Measurements from ENCODE around the gene PSPH. TPM values are rescaled to one million over a fixed set of nuclear protein-coding genes. Genes with fewer than 3 reads are reported as not detected.
A peak's percentile ranks its signal among the peaks of the same experiment; 100 is the strongest.

The PSPH gene
- total RNA-seq, 1 donor = 49.9 TPM

DNA sequence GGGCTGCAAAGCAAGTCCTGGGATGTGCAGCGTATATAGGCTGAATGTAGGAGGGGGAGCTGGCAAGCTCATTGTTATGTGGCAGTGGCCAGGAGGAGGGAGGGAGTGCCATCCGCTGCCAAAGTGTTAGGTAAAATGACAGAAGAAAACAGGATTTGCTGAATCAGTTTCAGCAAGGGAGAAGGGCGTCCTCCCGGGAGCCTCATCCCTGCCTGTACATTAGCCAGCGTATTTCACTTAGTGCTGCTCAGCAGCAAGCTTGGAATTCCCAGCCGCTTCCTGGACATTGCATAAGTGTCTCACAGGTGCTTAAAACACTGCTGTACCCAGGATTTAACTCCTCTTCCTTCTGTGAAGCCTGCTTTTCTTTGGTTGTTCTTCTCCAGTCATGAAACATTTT lies 84.4 kb downstream of the PSPH start:
- Histone ChIP-seq H4K20me1 (ENCODE audit: insufficient read depth, low read length) (peaks cover 12% of the 10 kb centered on the region), H3K36me3 (ENCODE audit: insufficient read depth, low read length) (peaks cover 6% of the 10 kb centered on the region), H3K79me2 (ENCODE audit: insufficient read depth, low read length) (peaks cover 52% of the 10 kb centered on the region), H3K4me1 (ENCODE audit: insufficient read depth, low read length) (peaks cover 10% of the 10 kb centered on the region), H3K27me3 (ENCODE audit: insufficient read depth, low read length) (no peaks in the 10 kb centered on the region), H3K4me2 (ENCODE audit: insufficient read depth, low read length) (no peak overlapping the region), H2AFZ (ENCODE audit: low read length) (no peak overlapping the region), H3K9me3 (ENCODE audit: low read depth, low read length) (no peaks in the 10 kb centered on the region), H3K27ac (ENCODE audit: low read depth, low read length) (no peak overlapping the region), H3K4me3 (ENCODE audit: insufficient read depth, low read length) (no peak overlapping the region)
- no peak for DNase-seq (ENCODE audit: insufficient read length, low spot score, missing footprints)
- TF ChIP-seq, protein P1, sequence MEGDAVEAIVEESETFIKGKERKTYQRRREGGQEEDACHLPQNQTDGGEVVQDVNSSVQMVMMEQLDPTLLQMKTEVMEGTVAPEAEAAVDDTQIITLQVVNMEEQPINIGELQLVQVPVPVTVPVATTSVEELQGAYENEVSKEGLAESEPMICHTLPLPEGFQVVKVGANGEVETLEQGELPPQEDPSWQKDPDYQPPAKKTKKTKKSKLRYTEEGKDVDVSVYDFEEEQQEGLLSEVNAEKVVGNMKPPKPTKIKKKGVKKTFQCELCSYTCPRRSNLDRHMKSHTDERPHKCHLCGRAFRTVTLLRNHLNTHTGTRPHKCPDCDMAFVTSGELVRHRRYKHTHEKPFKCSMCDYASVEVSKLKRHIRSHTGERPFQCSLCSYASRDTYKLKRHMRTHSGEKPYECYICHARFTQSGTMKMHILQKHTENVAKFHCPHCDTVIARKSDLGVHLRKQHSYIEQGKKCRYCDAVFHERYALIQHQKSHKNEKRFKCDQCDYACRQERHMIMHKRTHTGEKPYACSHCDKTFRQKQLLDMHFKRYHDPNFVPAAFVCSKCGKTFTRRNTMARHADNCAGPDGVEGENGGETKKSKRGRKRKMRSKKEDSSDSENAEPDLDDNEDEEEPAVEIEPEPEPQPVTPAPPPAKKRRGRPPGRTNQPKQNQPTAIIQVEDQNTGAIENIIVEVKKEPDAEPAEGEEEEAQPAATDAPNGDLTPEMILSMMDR (IDR thresholded peaks at IDR 0.05; ENCODE audit: extremely low read depth, low read depth, low read length) = no peak

DNA sequence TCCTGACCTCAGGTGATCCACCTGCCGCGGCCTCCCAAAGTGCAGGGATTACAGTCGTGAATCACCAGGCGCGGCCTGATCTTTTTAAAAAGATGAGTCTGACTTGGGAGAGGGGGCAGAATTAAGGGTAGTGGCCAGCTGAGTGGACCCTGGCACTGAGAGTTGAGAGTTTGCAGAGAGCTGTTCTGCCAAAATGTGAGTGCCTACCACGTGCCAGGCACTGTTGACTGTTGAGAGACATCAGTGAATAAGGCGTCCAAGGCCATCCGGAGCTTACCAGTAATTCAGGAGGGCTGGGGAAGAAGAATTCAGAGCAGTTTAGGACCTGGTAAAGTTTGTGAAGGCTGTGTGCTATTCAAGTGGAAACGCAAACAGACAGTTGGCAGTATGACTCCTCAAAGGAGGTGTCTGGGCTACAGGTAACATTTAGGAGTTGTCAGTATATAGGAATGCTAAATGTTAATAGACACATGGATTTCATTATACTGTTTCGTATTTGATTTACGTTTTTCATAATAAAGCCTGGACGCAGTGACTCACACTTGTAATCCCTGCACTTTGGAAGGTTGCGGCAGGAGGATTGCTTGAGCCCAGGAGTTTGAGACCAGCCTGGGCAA lies 85.3 kb downstream of the PSPH start:
- H3K79me2 ChIP-seq (ENCODE audit: insufficient read depth, low read length) = peaks cover 44% of the 10 kb centered on the region
- no peaks in the 10 kb centered on the region for H3K27me3 ChIP-seq (ENCODE audit: insufficient read depth, low read length)
- peaks cover 6% of the 10 kb centered on the region for H3K36me3 ChIP-seq (ENCODE audit: insufficient read depth, low read length)
- no peak overlapping the region for H3K27ac ChIP-seq (ENCODE audit: low read depth, low read length)
- peak overlapping the region; percentile 78 for H3K4me2 ChIP-seq (ENCODE audit: insufficient read depth, low read length)
- peak overlapping the region; percentile 79 for H3K4me3 ChIP-seq (ENCODE audit: insufficient read depth, low read length)
- TF ChIP-seq, protein P1 (IDR thresholded peaks at IDR 0.05; ENCODE audit: extremely low read depth, low read depth, low read length) = no peak
- peak overlapping the region; percentile 31 for H2AFZ ChIP-seq (ENCODE audit: low read length)
- H3K4me1 ChIP-seq (ENCODE audit: insufficient read depth, low read length) = peaks cover 10% of the 10 kb centered on the region
- no peaks in the 10 kb centered on the region for H3K9me3 ChIP-seq (ENCODE audit: low read depth, low read length)
- DNase-seq (ENCODE audit: insufficient read length, low spot score, missing footprints) = peak; percentile 50
- H4K20me1 ChIP-seq (ENCODE audit: insufficient read depth, low read length) = peaks cover 8% of the 10 kb centered on the region

DNA sequence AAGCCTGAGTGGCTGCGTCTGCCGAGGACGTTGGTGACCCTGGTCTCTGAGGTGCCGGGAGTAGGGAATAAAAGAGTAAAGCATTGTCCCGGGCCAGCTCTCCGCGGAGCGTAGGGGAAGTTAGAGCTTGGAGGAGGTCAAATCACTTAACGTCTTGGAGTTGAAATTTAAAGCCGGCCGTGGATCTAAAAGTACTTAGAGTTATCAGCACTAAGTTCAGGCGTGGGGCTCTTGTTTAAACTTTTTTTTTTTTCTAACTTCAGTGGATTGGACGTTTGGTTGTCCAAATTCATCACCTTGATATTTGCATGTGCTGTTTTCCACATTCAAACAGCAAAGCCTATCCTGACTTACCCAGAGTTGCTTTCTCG lies 86.2 kb downstream of the PSPH start:
- Histone ChIP-seq H3K79me2 (ENCODE audit: insufficient read depth, low read length) (peaks cover 37% of the 10 kb centered on the region), H3K9me3 (ENCODE audit: low read depth, low read length) (no peaks in the 10 kb centered on the region), H4K20me1 (ENCODE audit: insufficient read depth, low read length) (peaks cover 5% of the 10 kb centered on the region), H3K4me3 (ENCODE audit: insufficient read depth, low read length) (peak overlapping the region; percentile 79), H3K36me3 (ENCODE audit: insufficient read depth, low read length) (peaks cover 6% of the 10 kb centered on the region), H3K27ac (ENCODE audit: low read depth, low read length) (peak overlapping the region; percentile 63), H3K27me3 (ENCODE audit: insufficient read depth, low read length) (no peaks in the 10 kb centered on the region), H3K4me2 (ENCODE audit: insufficient read depth, low read length) (peak overlapping the region; percentile 78), H3K4me1 (ENCODE audit: insufficient read depth, low read length) (peaks cover 10% of the 10 kb centered on the region), H2AFZ (ENCODE audit: low read length) (peak overlapping the region; percentile 75)
- TF ChIP-seq, protein P1 (IDR thresholded peaks at IDR 0.05; ENCODE audit: extremely low read depth, low read depth, low read length) = no peak
- DNase-seq (ENCODE audit: insufficient read length, low spot score, missing footprints) = no peak

DNA sequence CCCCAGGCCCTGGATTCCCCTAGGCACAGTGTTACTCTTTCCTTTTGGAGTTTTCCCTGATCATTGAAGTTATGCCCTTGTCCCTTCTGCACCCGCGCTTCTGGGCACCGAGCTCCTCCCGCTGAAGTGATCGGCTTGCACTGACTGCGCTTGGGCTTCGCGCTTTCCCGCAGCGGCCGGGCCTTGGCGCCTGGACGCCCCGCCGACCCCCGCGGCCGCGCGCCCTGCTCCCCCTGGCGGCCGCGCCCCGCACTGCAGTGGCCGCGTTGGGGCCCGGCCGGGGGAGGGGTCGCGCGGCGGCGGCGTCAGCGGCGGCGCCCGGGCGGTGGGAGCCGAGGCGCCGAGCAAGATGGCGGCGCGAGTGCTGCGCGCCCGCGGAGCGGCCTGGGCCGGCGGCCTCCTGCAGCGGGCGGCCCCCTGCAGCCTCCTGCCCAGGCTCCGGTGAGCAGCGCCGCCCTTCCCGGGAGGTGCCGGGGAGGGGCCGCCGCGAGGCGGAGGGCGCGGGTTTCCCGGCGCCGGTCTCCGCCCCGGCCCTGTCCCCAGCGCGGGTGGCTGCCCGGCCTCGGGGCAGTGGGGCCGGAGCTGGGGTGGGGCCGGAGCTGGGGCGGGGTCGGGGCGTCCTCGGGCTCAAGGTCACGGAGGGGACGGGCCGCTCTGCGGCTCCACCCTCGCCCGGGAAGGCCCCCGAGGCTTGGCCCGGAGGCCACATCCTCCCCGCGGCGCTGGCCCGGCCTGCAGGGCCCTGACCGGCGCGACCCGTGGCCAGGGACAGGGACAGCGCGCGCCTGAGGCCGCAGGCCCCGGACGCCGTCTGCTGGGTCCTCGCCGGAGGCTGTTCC lies 86.8 kb downstream of the PSPH start, which contains the start of gene NIPSNAP2:
Gene NIPSNAP2 (plus strand): TSS at position 325 of the 839 bp plus-strand sequence. CDS start 25 bp downstream, at position 350.
- H3K4me1 ChIP-seq (ENCODE audit: insufficient read depth, low read length) = peaks cover 10% of the 10 kb centered on the region
- H2AFZ ChIP-seq (ENCODE audit: low read length) = peak within 1 kb of the TSS; percentile 92
- H3K27me3 ChIP-seq (ENCODE audit: insufficient read depth, low read length) = no peaks in the 10 kb centered on the region
- H3K9me3 ChIP-seq (ENCODE audit: low read depth, low read length) = no peaks in the 10 kb centered on the region
- H4K20me1 ChIP-seq (ENCODE audit: insufficient read depth, low read length) = peaks cover 5% of the 10 kb centered on the region
- peak within 1 kb of the TSS; percentile 88 for H3K4me2 ChIP-seq (ENCODE audit: insufficient read depth, low read length)
- peak within 1 kb of the TSS; percentile 63 for H3K27ac ChIP-seq (ENCODE audit: low read depth, low read length)
- H3K79me2 ChIP-seq (ENCODE audit: insufficient read depth, low read length) = peaks cover 33% of the 10 kb centered on the region
- H3K4me3 ChIP-seq (ENCODE audit: insufficient read depth, low read length) = peak within 1 kb of the TSS; percentile 79
- DNase-seq (ENCODE audit: insufficient read length, low spot score, missing footprints) = peak; percentile 99
- peaks cover 6% of the 10 kb centered on the region for H3K36me3 ChIP-seq (ENCODE audit: insufficient read depth, low read length)
- TF ChIP-seq, protein P1 (IDR thresholded peaks at IDR 0.05; ENCODE audit: extremely low read depth, low read depth, low read length) = peak; percentile 26
